Keratinocyte (primary cell): ENCODE results near the gene SPATA16.

Experiments
- CTCF ChIP-seq, 3 experiments: IDR thresholded peaks in 1 of 3; conservative IDR thresholded peaks in 1 of 3; optimal IDR thresholded peaks in 1 of 3; 2 replicates in 2 of 3; 3 replicates in 1 of 3; pipeline versions ENCODE3 to v1.5.1; 2011; ENCODE audit warnings: low read length in 3 of 3, mild to moderate bottlenecking in 3 of 3, moderate library complexity in 2 of 3, control low read depth in 1 of 3, inconsistent platforms in 1 of 3; ENCODE audit not compliant: insufficient read depth in 2 of 3; ENCODE audit errors: extremely low read depth in 1 of 3
- EZH2 ChIP-seq: IDR thresholded peaks from one replicate; pipeline ENCODE4 v1.6.1; 2012; ENCODE audit warnings: inconsistent platforms, mild to moderate bottlenecking, low read length, moderate library complexity

GRCh38 chr3:172869368-172869771 is 271.7 kb downstream of the SPATA16 start:
- TF ChIP-seq CTCF (optimal IDR thresholded peaks at IDR 0.05 in 1 of 3, IDR thresholded peaks at IDR 0.05 in 1 of 3, conservative IDR thresholded peaks at IDR 0.05 in 1 of 3; ENCODE audit: extremely low read depth in 1 of 3, insufficient read depth in 2 of 3, low read length in 3 of 3) (no peak), EZH2 (no peak)
